BE2C (cell line): ENCODE measurements around the gene NTHL1.

Experiments
- DNase-seq: peaks from one replicate; pipeline ENCODE4 v3.0.0-alpha.2; 2020
- H3K27me3 ChIP-seq: fragments of 250-450 bp; sonication (Bioruptor Pico); 2 replicates; pipeline ENCODE4 v1.5.1; 2020; ENCODE audit warnings: mild to moderate bottlenecking
- H3K36me3 ChIP-seq: fragments of 250-450 bp; sonication (Bioruptor Pico); 2 replicates; pipeline ENCODE4 v1.5.1; 2020; ENCODE audit warnings: mild to moderate bottlenecking
- H3K4me1 ChIP-seq: fragments of 250-450 bp; sonication (Bioruptor Pico); 2 replicates; pipeline ENCODE4 v1.5.1; 2020
- H3K4me3 ChIP-seq: 2 replicates; pipeline ENCODE4 v1.5.1; 2011; ENCODE audit warnings: low read depth, low read length
- H3K9me3 ChIP-seq: fragments of 250-450 bp; sonication (Bioruptor Pico); 2 replicates; pipeline ENCODE4 v1.5.1; 2020
- CTCF ChIP-seq: IDR thresholded peaks from 2 replicates; pipeline ENCODE4 v1.5.1; 2012; ENCODE audit warnings: mild to moderate bottlenecking, low read depth, low read length

The NTHL1 gene

GRCh38 chr16:2053211-2053610, 5.6 kb upstream of the NTHL1 start:
- no peak for TF ChIP-seq CTCF
- Histone ChIP-seq H3K36me3 (peaks cover 13% of the 10 kb centered on the region), H3K4me3 (no peak overlapping the region)

GRCh38 chr16:2048116-2048543, 496 bp upstream of the NTHL1 start:
- no peak for TF ChIP-seq CTCF
- Histone ChIP-seq H3K9me3 (no peaks in the 10 kb centered on the region), H3K36me3 (peaks cover 26% of the 10 kb centered on the region), H3K4me1 (no peaks in the 10 kb centered on the region), H3K4me3 (peak overlapping the region; percentile 91), H3K27me3 (no peaks in the 10 kb centered on the region)
- DNase-seq, result no peak

More at GRCh38 chr16:2053211-2053610, 5.6 kb upstream of the NTHL1 start:
- Histone ChIP-seq H3K4me1 (no peaks in the 10 kb centered on the region), H3K27me3 (no peaks in the 10 kb centered on the region), H3K9me3 (no peaks in the 10 kb centered on the region)
- no peak for DNase-seq

- Histone ChIP-seq H3K27me3 (no peaks in the 10 kb centered on the region), H3K4me1 (no peaks in the 10 kb centered on the region), H3K9me3 (no peaks in the 10 kb centered on the region), H3K4me3 (peak overlapping the region; percentile 91), H3K36me3 (peaks cover 26% of the 10 kb centered on the region)
- TF ChIP-seq CTCF, result no peak
- DNase-seq, result no peak
Measured at GRCh38 chr16:2046893-2047329, 723 bp downstream of the NTHL1 start.

GRCh38 chr16:2045965-2046892, 1.4 kb downstream of the NTHL1 start:
- no peak for DNase-seq
- TF ChIP-seq CTCF, result no peak
- no peaks in the 10 kb centered on the region; the same call in 1 of the 2 replicates for H3K4me1 ChIP-seq

GRCh38 chr16:2044541-2044940, 3.1 kb downstream of the NTHL1 start:
- TF ChIP-seq CTCF, result no peak
- no peaks in the 10 kb centered on the region for H3K27me3 ChIP-seq
- no peak overlapping the region for H3K4me3 ChIP-seq
- no peaks in the 10 kb centered on the region for H3K9me3 ChIP-seq
- H3K4me1 ChIP-seq, result peaks cover 16% of the 10 kb centered on the region
- no peak for DNase-seq
- peaks cover 21% of the 10 kb centered on the region for H3K36me3 ChIP-seq

More at GRCh38 chr16:2045965-2046892, 1.4 kb downstream of the NTHL1 start:
- peaks cover 21% of the 10 kb centered on the region for H3K36me3 ChIP-seq
- peak overlapping the region; percentile 91 for H3K4me3 ChIP-seq
- no peaks in the 10 kb centered on the region for H3K9me3 ChIP-seq
- H3K27me3 ChIP-seq, result no peaks in the 10 kb centered on the region
